ENCODE measurements around the gene PPP1R2C.

DNA sequence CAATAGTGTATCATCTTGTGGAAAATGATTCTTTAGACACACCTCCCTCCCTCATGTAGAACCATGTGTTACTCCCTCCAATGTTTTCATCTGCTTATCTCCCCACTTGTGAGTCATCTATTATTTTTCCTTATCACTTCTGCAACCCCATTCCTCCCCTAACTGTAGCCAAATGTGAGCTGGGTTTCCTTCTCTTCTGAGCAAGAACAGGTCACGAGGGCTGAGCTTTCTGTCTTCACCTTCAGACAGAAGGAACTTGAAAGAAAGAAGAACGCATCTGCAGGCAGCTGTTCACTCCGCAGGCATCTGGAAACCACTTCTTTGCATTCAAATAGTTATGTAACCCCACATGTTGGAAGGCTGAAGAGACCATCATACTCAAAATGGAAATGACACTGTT is 1.8 kb downstream of the PPP1R2C start:
- no peak for TF ChIP-seq CTCF (IDR thresholded peaks at IDR 0.05)
- no peak for TF ChIP-seq POLR2A (IDR thresholded peaks at IDR 0.05)
- TF ChIP-seq EP300 (IDR thresholded peaks at IDR 0.05), result no peak

Data from stomach (tissue), 4 donors.